ENCODE data around the gene AHI1. TPM values are rescaled to one million over a fixed set of nuclear protein-coding genes. Genes with fewer than 3 reads are reported as not detected.

The AHI1 gene
- total and polyA plus RNA-seq, 2 experiments from 2014 or later: 17.1 to 18.4 TPM

DNA sequence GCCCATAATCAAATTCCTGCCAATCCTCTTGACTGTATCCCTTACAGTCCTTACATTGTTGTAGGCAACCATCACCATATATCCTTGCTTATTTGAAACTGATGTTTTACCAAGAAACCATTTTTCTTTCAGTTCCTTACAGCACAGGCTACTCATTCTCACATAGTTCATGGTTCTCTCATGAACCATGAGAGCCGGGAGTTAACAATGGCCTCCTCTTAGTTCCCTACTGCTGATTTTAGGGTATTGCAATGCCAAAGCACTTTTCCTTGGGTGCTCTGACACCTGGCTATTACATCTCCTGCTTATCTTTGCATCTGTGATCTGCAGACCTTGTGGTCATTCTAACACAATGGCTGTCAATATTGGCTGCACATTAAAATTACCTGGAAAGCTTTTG is 183.0 kb downstream of the AHI1 start:
- DNase-seq (ENCODE audit: low read depth in 1 of 2, low spot score in 1 of 2): no peak
- Histone ChIP-seq H3K36me3 (no peaks in the 10 kb centered on the region), H3K4me3 (no peak overlapping the region), H3K27me3 (no peaks in the 10 kb centered on the region), H3K27ac (no peak overlapping the region), H3K9me3 (ENCODE audit: low read depth) (no peaks in the 10 kb centered on the region), H3K4me1 (ENCODE audit: low read depth) (no peaks in the 10 kb centered on the region)
- TF ChIP-seq, protein P1, sequence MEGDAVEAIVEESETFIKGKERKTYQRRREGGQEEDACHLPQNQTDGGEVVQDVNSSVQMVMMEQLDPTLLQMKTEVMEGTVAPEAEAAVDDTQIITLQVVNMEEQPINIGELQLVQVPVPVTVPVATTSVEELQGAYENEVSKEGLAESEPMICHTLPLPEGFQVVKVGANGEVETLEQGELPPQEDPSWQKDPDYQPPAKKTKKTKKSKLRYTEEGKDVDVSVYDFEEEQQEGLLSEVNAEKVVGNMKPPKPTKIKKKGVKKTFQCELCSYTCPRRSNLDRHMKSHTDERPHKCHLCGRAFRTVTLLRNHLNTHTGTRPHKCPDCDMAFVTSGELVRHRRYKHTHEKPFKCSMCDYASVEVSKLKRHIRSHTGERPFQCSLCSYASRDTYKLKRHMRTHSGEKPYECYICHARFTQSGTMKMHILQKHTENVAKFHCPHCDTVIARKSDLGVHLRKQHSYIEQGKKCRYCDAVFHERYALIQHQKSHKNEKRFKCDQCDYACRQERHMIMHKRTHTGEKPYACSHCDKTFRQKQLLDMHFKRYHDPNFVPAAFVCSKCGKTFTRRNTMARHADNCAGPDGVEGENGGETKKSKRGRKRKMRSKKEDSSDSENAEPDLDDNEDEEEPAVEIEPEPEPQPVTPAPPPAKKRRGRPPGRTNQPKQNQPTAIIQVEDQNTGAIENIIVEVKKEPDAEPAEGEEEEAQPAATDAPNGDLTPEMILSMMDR (IDR thresholded peaks at IDR 0.05; ENCODE audit: low read depth, low read length): no peak

DNA sequence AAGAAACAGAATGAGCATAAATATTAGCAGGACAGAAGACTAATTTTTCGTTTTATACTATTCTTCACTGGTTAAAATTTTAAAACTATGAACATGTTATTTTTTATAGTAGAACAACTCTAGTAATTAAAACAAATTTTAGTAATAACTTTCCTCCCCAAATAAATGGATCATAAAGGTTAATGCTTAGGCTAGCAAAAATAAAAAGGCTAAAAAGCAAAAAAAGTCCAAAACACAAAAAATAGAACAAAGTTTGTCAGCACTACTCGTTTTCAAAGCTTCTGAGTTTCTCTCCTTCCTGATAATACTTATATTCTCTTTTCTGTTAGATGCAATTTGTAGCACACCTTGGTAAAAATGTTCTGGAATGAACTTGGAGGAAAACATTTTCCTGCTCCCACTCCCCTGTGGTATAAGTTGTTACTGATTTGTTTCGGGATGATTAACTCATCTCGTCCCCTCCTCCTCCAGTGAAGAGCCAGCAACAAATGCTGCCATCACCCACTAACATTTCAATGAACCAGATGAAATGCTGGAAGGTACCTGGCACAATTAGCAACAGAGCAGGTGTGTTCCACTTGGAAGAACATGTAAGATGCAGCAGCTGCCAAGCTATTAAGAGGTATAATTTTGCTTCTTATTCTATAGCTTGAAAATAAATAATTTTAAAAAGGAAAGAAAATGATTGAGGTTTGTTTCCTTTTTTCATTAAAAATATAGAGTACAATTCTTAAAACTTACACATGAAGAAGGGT is 185.9 kb downstream of the AHI1 start:
- no peaks in the 10 kb centered on the region for H3K4me1 ChIP-seq (ENCODE audit: low read depth)
- H3K27ac ChIP-seq: no peak overlapping the region
- DNase-seq (ENCODE audit: low read depth in 1 of 2, low spot score in 1 of 2): no peak
- H3K9me3 ChIP-seq (ENCODE audit: low read depth): no peaks in the 10 kb centered on the region
- TF ChIP-seq, protein P1 (IDR thresholded peaks at IDR 0.05; ENCODE audit: low read depth, low read length): no peak
- H3K4me3 ChIP-seq: no peak overlapping the region
- H3K27me3 ChIP-seq: no peaks in the 10 kb centered on the region
- no peaks in the 10 kb centered on the region for H3K36me3 ChIP-seq

DNA sequence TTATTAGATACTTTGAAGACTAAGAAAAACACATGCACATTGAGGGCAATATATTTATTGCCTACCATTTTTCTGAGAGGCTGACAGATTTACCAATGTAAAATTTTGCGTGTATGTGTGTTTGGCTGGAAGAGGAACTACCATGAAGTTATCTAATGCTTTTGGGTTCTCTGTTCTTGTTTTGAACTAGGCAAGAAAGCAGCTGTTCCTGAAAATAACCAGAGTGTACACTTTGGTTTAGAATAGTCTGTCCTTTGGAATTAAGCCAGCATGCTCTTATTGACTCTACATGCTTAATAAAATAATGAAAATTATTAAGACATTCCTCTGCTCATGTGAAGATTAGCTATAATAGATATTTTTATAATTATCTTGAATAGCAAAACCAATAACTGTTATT is 187.2 kb downstream of the AHI1 start:
- no peaks in the 10 kb centered on the region for H3K36me3 ChIP-seq
- no peaks in the 10 kb centered on the region for H3K27me3 ChIP-seq
- no peak overlapping the region for H3K27ac ChIP-seq
- no peak overlapping the region for H3K4me3 ChIP-seq
- TF ChIP-seq, protein P1 (IDR thresholded peaks at IDR 0.05; ENCODE audit: low read depth, low read length): no peak
- no peaks in the 10 kb centered on the region for H3K9me3 ChIP-seq (ENCODE audit: low read depth)
- peak in 1 of 2 donors; percentile 26 for DNase-seq (ENCODE audit: low read depth in 1 of 2, low spot score in 1 of 2)
- H3K4me1 ChIP-seq (ENCODE audit: low read depth): no peaks in the 10 kb centered on the region

DNA sequence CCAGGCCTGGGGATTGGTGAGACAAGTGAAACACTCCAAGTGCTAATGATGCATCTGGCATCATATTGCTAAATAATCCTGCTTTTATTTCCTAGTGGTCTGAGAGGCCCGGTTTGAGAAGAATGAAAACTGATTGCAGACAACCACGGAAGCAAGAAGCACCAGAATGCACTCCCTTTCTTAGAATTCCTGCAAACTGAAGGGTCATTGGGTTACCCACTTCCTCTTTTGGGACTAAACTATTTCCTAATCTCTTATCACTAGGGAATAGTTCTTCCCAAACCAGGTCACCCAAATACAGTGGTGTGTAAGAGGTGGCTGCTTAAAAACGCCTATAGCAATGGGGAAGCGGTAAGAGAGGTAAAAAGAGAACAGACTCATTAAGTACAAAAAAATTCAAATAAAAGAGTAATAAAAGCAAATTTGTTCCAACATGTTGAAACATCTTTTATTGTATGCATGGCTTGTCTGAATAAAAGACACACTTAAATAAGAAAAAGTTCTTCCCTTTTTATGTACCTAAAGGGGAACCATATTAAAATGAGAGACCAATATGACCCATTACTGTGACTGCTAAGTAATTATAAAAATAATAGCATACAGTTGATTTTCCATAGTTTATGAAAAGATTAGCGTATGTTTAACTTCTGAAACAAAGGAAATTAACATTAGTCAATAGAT is 190.7 kb downstream of the AHI1 start:
- Histone ChIP-seq H3K4me1 (ENCODE audit: low read depth) (no peaks in the 10 kb centered on the region), H3K4me3 (no peak overlapping the region), H3K9me3 (ENCODE audit: low read depth) (no peaks in the 10 kb centered on the region), H3K27me3 (no peaks in the 10 kb centered on the region), H3K36me3 (no peaks in the 10 kb centered on the region), H3K27ac (no peak overlapping the region)
- peak in 1 of 2 donors; percentile 41 for DNase-seq (ENCODE audit: low read depth in 1 of 2, low spot score in 1 of 2)
- TF ChIP-seq, protein P1 (IDR thresholded peaks at IDR 0.05; ENCODE audit: low read depth, low read length): no peak

DNA sequence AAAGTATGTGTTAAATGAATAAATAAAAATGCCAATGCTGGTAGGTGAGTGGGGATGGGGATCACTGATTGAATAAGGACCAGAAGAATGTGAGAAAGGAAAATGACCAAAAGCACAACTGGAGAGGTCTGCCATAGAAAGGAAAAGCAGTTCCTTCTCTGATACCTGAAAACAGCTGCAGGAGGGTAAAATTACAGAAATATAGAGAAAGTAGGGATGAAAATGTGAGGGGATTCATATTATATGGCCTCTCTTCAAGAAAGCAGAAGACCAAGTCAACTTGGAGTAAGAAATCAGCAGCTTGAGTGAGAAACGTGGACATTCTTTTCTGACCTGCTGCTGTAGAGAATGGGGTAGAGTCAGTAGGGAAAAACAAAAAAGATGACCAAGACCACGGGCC is 191.4 kb downstream of the AHI1 start:
- H3K27me3 ChIP-seq: no peaks in the 10 kb centered on the region
- H3K4me1 ChIP-seq (ENCODE audit: low read depth): no peaks in the 10 kb centered on the region
- TF ChIP-seq, protein P1 (IDR thresholded peaks at IDR 0.05; ENCODE audit: low read depth, low read length): no peak
- no peaks in the 10 kb centered on the region for H3K36me3 ChIP-seq
- no peak overlapping the region for H3K4me3 ChIP-seq
- H3K9me3 ChIP-seq (ENCODE audit: low read depth): no peaks in the 10 kb centered on the region
- H3K27ac ChIP-seq: no peak overlapping the region
- DNase-seq (ENCODE audit: low read depth in 1 of 2, low spot score in 1 of 2): no peak

Measured in cardiac muscle cell (in vitro differentiated cells and primary cell).